SJSA1 (cell line): ENCODE results near the gene SPARCL1. TPM values are rescaled to one million over a fixed set of nuclear protein-coding genes. Genes with fewer than 3 reads are reported as not detected.
A peak's percentile ranks its signal among the peaks of the same experiment; 100 is the strongest.
"Not testable (repeated sequence)": the region's sequence is repeated elsewhere in the genome, so short reads cannot be mapped to it uniquely, and the experiment has no call there.

Experiments
- DNase-seq, 2 experiments: peaks; one replicate each; pipeline ENCODE4 v3.0.0-alpha.2; 2015 to 2020; ENCODE audit warnings: low spot score in 2 of 2, low read depth in 1 of 2
- H3K27ac ChIP-seq: fragments of 250-450 bp; sonication (Bioruptor Pico); 2 replicates; pipeline ENCODE4 v1.5.1; 2020; ENCODE audit warnings: mild to moderate bottlenecking, moderate library complexity
- H3K27me3 ChIP-seq: fragments of 250-450 bp; sonication (Bioruptor Pico); replicated peaks from 2 replicates; pipeline ENCODE4 v1.5.1; 2020; ENCODE audit warnings: mild to moderate bottlenecking, moderate library complexity
- H3K36me3 ChIP-seq: fragments of 250-450 bp; sonication (Bioruptor Pico); 2 replicates; pipeline ENCODE4 v1.5.1; 2020; ENCODE audit warnings: mild to moderate bottlenecking
- H3K4me1 ChIP-seq: fragments of 250-450 bp; sonication (Bioruptor Pico); replicated peaks from 2 replicates; pipeline ENCODE4 v1.6.1; 2021; ENCODE audit warnings: mild to moderate bottlenecking
- H3K4me3 ChIP-seq: fragments of 250-450 bp; sonication (Bioruptor Pico); 2 replicates; pipeline ENCODE4 v1.5.1; 2020; ENCODE audit warnings: mild to moderate bottlenecking
- H3K9me3 ChIP-seq: fragments of 250-450 bp; sonication (Bioruptor Pico); replicated peaks from 2 replicates; pipeline ENCODE4 v1.5.1; 2020; ENCODE audit warnings: mild to moderate bottlenecking
- total RNA-seq: library from RNA; depleted of rRNA; stranded (reverse); fragments of >200 nt; shearing (Covaris generic); gene quantifications from 2 replicates; pipeline ENCODE4 v1.2.3, GENCODE V29; 2014

SPARCL1 gene
- total RNA-seq, 1 experiment from 2014 or later, result not detected

DNA sequence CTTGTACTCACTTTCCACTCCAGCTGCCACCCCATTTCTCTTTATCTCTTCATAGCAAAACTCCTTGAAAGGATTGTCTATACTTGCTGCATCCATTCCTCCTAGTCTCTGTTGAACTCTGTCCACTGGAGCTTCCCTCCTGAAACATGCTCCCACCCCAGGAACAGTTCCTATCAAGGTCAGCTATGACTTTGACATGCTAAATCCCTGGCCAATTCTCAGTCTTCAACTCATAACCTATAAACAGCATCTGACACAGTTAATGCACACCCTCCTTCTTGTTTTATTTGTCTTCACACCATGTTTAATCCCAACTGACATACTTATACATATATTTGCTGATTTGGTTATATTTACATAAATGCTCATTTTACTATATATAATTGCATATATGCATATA, 47.8 kb downstream of the SPARCL1 start:
- Histone ChIP-seq H3K9me3 (no peaks in the 10 kb centered on the region), H3K4me3 (no peak overlapping the region), H3K27ac (no peak overlapping the region), H3K36me3 (no peaks in the 10 kb centered on the region), H3K4me1 (no peaks in the 10 kb centered on the region), H3K27me3 (no peaks in the 10 kb centered on the region)
- DNase-seq, result no peak

DNA sequence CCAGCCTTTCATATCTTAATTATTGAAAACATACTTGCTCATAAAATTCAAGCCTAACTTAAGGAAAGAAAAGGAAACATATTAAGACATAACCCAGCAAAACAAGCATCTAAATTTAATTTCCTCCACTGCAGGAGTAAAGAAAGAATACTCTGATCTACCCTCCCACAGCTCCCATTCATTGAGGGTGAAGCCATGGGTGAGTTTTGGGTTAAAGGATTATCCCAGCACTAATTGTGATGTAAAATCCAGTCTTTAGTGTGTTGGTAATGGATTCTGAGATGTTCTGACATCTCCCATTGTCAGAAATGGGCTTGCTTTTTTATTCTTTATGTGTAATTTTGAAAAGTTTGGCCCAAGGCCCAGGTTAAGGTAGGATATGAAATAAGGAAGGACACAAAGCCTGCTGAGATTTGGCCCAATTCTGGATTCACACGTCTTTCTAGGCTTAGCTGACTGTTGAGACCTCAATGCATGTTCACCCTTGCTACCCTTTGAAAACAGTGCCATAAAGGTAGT, 50.4 kb downstream of the SPARCL1 start:
- H3K4me1 ChIP-seq, result no peaks in the 10 kb centered on the region
- no peaks in the 10 kb centered on the region for H3K9me3 ChIP-seq
- no peak overlapping the region for H3K27ac ChIP-seq
- no peak for DNase-seq
- H3K27me3 ChIP-seq, result no peaks in the 10 kb centered on the region
- H3K4me3 ChIP-seq, result no peak overlapping the region
- H3K36me3 ChIP-seq, result no peaks in the 10 kb centered on the region

DNA sequence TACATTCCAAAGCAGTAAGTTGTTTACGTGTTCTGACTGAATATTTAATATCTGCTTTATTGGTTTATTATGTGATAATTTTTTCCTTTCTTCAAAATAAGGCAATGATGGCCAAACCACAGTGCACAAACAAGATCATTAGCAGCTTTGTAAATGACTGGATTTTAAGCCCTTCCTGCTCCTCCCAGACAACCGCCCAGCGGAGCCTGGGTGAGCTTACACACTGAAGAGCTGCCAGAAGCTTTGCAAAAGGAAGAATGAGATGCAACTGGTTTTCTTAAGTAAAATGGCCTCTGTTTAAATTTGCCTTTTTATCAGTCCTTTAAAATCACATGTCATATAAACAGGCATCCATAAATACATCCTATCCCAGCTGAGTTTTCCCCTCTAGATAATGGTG, 52.2 kb downstream of the SPARCL1 start:
- Histone ChIP-seq H3K27ac (no peak overlapping the region), H3K4me1 (no peaks in the 10 kb centered on the region), H3K36me3 (no peaks in the 10 kb centered on the region), H3K27me3 (no peaks in the 10 kb centered on the region), H3K9me3 (no peaks in the 10 kb centered on the region), H3K4me3 (no peak overlapping the region)
- no peak for DNase-seq

DNA sequence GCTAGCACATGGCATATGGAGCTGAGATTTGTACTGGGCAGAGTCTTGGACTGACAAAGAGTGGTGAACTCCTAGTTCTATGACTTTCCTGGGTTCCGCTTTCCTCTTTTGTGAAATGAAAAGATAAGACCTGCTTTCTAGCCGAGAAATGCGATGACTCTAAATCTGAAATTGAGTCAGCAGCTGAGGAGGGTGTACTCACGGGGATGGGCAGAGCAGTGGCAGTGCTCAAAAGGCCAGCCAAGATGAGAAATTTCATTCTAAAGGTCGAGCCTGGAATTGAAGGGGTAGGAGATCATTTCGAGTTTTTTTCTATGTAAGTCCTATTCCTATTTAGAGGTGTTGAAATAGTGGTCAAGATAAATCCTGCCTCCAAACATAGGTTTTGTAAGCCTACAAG, 59.8 kb downstream of the SPARCL1 start:
- Histone ChIP-seq H3K27ac (no peak overlapping the region), H3K36me3 (no peaks in the 10 kb centered on the region), H3K9me3 (no peaks in the 10 kb centered on the region), H3K27me3 (no peaks in the 10 kb centered on the region), H3K4me1 (no peaks in the 10 kb centered on the region), H3K4me3 (no peak overlapping the region)
- DNase-seq, result no peak

DNA sequence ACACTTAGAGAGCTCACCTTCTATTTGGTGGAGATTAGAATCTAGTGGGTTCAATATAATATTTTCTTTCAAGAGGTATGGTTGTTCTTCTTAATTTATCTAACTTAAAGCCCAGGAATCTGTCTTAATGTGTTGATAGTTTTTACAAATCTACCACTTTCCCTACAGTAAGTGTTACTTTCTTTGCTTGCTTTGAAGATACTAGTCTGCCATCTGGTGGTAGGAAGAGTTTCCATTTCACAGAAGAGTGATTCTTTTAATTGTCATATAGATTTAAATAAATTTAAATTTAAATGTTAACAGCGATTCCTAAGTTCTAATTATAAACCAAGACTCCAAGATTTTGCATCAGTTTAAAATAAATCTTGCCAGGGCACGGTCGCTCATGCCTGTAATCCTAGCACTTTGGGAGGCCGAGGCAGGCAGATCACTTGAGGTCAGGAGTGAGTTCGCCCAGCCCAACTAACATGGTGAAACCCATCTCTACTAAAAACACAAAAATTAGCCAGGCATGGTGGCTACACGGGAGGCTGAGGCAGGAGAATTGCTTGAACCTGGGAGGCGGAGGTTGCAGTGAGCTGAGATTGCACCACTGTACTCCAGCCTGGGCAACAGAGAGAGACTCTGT, 63.3 kb downstream of the SPARCL1 start:
- Histone ChIP-seq H3K27ac (no peak overlapping the region), H3K27me3 (no peaks in the 10 kb centered on the region), H3K4me3 (no peak overlapping the region), H3K36me3 (no peaks in the 10 kb centered on the region), H3K9me3 (no peaks in the 10 kb centered on the region), H3K4me1 (no peaks in the 10 kb centered on the region)
- DNase-seq, result peak in 1 of 2 experiments; percentile 31

DNA sequence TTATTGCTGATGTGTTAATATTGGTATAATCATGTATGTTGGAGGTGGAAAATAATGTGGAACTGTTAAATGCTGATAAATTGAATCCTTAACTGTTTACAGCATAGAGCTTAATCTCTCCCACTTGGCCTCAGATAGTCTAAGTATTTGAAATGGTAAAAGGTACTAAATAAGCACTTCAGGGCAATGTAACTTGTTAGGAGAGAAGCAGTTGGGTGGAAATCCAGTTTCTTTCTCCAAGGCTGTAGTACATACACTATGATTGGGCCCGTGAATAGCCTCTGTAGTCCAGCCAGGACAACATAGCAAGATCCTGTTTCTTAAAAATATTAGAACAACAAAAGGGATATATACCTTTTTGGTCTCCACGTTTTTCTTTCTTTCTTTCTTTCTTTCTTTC, 67.1 kb downstream of the SPARCL1 start:
- Histone ChIP-seq H3K27ac (no peak overlapping the region), H3K4me1 (no peaks in the 10 kb centered on the region), H3K4me3 (no peak overlapping the region), H3K9me3 (no peaks in the 10 kb centered on the region), H3K36me3 (peaks cover 15% of the 10 kb centered on the region), H3K27me3 (no peaks in the 10 kb centered on the region)
- no peak for DNase-seq

DNA sequence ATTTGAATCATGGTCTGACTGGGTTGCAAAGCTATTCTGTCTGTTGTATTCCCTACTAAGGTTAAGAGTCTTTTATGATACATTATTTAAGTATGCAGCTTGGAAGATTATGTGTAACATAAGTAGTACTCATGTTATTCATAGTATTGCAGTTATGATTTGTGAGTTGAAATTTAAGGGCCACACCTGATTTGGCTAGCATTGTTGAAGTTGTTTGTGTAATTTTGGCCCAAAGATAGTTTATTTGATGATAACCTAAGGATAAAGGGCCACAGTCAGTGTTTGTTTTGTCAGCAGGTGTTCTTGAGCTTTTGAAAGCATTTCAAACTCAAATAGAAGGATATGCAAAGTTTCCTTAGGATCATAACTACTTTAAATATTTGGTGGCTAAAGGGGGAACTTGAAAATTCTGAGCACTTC, 67.9 kb downstream of the SPARCL1 start:
- peaks cover 15% of the 10 kb centered on the region for H3K36me3 ChIP-seq
- no peaks in the 10 kb centered on the region for H3K9me3 ChIP-seq
- DNase-seq, result no peak
- H3K27ac ChIP-seq, result no peak overlapping the region
- H3K27me3 ChIP-seq, result no peaks in the 10 kb centered on the region
- no peak overlapping the region for H3K4me3 ChIP-seq
- H3K4me1 ChIP-seq, result no peaks in the 10 kb centered on the region

DNA sequence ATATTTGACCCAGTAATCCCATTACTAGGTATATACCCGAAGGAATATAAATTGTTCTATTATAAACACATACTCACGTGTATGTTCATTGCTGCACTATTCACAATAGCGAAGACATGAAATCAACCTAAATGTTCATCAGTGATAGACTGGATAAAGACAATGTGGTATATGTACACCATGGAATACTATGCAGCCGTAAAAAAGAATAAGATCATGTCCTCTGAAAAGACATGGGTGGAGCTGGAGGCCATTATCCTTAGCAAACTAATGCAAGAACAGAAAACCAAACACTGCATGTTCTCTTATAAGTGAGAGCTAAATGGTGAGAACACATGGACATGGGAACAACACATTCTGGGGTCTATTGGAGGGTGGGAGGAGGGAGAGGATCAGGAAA, 70.3 kb downstream of the SPARCL1 start:
- no peak for DNase-seq
- no peak overlapping the region for H3K4me3 ChIP-seq
- no peak overlapping the region for H3K27ac ChIP-seq
- H3K9me3 ChIP-seq, result no peaks in the 10 kb centered on the region
- peaks cover 27% of the 10 kb centered on the region for H3K36me3 ChIP-seq
- no peaks in the 10 kb centered on the region for H3K4me1 ChIP-seq
- H3K27me3 ChIP-seq, result no peaks in the 10 kb centered on the region

DNA sequence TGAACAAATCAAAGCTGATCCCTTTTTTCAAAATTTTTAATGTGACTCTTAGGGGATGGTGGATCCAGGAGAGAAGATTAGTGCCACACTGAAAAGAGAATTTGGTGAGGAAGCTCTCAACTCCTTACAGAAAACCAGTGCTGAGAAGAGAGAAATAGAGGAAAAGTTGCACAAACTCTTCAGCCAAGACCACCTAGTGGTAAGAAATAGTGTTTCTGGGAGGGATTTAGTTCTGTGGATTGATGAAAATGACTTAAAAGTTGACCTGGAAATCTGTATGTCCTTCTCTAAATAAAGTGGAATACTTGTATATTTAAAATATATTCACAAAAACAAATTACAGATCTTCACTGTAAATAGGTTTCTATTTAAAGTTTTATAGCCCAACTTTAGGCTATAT, 77.6 kb downstream of the SPARCL1 start:
- no peak for DNase-seq
- H3K4me1 ChIP-seq, result no peaks in the 10 kb centered on the region
- no peaks in the 10 kb centered on the region for H3K27me3 ChIP-seq
- H3K27ac ChIP-seq, result no peak overlapping the region
- H3K4me3 ChIP-seq, result no peak overlapping the region
- peaks cover 34% of the 10 kb centered on the region for H3K36me3 ChIP-seq
- no peaks in the 10 kb centered on the region for H3K9me3 ChIP-seq

DNA sequence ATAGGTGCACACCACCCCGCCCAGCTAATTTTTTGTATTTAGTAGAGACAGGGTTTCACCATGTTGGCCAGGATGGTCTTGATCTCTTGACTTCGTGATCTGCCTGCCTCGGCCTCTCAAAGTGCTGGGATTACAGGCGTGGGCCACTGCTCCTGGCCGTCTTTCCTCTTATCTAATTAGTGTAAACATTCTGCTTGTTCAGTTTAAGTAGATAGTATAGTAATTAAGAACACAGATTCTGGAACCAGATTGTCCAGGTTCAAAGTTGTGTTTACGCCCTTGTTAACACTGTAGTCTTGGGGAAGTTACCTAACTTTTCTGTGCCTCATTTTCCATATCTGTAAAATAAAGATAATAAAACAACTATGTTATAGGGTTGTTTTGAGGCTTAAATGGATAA, 82.8 kb downstream of the SPARCL1 start:
- H3K36me3 ChIP-seq, result peaks cover 34% of the 10 kb centered on the region
- not testable (repeated sequence) for H3K27me3 ChIP-seq, H3K4me1 ChIP-seq, H3K9me3 ChIP-seq, H3K27ac ChIP-seq, H3K4me3 ChIP-seq, DNase-seq

DNA sequence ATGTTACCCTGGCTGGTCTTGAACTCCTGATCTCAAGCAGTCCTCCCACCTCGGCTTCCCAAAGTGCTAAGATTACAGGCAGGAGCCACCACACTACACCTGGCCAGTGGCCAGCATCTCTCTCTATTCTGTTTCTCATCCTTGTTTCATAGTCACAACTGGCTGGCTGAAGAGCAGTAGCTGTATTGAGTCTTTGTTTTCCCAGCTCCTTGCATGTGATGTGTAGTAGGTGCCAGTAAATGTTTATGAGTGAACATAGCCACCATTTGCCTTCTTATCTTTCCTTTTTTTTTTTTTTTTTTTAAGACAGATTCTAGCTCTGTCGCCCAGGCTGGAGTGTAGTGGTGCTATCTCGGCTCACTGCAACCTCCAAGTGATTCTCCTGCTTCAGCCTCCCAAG, 83.2 kb downstream of the SPARCL1 start:
- DNase-seq, result no peak
- Histone ChIP-seq H3K36me3 (peaks cover 32% of the 10 kb centered on the region), H3K27ac (no peak overlapping the region), H3K27me3 (no peaks in the 10 kb centered on the region), H3K4me1 (no peaks in the 10 kb centered on the region; the same call in 1 of the 2 replicates), H3K9me3 (no peaks in the 10 kb centered on the region), H3K4me3 (no peak overlapping the region)

DNA sequence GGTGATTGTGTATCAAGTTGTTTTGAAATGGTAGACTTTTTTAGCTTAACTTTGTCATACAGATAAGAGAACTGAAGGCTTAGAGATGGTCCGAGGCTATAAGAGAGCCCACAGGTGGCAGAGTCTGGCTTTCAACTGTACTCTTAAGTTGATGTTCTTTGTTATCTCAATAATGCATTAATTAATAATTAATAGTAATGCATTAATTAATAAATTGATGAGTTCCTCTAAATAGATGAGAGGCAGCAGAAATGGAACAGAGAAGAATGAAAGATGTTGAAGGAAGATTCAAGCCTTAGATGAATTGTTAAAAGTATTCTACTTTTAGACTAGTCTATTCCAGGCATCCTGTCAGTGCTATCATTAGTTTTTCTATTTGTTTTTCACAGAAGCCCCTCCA, 84.4 kb downstream of the SPARCL1 start:
- H3K9me3 ChIP-seq, result no peaks in the 10 kb centered on the region
- H3K27me3 ChIP-seq, result no peaks in the 10 kb centered on the region
- no peak overlapping the region for H3K27ac ChIP-seq
- H3K4me3 ChIP-seq, result no peak overlapping the region
- peaks cover 32% of the 10 kb centered on the region for H3K36me3 ChIP-seq
- no peaks in the 10 kb centered on the region; the same call in 1 of the 2 replicates for H3K4me1 ChIP-seq
- no peak for DNase-seq

DNA sequence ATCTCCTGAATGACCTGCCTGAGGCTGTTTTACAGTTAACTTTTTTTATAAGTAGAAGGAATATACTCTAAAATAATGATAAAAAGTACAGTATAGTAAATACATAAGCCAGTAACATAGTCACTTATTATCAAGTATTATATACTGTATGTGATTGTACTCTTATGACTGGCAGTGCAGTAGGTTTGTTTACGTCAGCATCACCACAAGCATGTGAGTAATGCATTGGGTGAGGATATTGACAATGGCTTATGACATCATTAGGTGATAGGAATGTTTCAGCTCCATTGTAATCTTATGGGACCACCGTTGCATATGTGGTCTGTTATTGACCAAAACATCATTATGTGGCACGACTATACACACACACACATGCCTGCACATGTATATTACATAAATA, 86.3 kb downstream of the SPARCL1 start:
- Histone ChIP-seq H3K27ac (0 out of 2 replicates have a peak overlapping the region, but pooled peaks have one; percentile 21), H3K9me3 (no peaks in the 10 kb centered on the region), H3K27me3 (no peaks in the 10 kb centered on the region), H3K36me3 (peaks cover 36% of the 10 kb centered on the region), H3K4me1 (no peaks in the 10 kb centered on the region; the same call in 1 of the 2 replicates), H3K4me3 (no peak overlapping the region)
- DNase-seq, result peak in 1 of 2 experiments; percentile 32

DNA sequence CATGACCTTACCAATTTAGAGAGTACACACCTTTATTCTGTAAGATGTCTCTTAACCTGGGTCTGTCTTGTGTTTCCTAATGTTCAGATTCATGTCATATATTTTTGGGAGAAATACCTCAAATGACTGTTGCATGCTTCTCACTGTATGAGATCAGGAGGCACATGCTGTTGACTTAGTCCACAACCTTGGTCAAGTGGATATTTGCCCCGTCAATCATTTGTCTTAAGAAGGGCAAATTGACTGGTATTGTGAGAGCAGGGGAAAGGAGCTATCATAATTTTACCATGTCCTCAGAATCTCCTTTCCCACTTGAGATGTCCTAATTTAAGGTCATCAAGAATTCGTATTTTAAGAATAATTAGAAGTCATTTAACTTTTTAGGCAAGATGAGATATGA, 95.8 kb downstream of the SPARCL1 start:
- H3K27me3 ChIP-seq, result no peaks in the 10 kb centered on the region
- H3K27ac ChIP-seq, result no peak overlapping the region
- no peaks in the 10 kb centered on the region for H3K9me3 ChIP-seq
- no peak for DNase-seq
- H3K36me3 ChIP-seq, result peaks cover 18% of the 10 kb centered on the region
- no peaks in the 10 kb centered on the region for H3K4me1 ChIP-seq
- H3K4me3 ChIP-seq, result no peak overlapping the region

DNA sequence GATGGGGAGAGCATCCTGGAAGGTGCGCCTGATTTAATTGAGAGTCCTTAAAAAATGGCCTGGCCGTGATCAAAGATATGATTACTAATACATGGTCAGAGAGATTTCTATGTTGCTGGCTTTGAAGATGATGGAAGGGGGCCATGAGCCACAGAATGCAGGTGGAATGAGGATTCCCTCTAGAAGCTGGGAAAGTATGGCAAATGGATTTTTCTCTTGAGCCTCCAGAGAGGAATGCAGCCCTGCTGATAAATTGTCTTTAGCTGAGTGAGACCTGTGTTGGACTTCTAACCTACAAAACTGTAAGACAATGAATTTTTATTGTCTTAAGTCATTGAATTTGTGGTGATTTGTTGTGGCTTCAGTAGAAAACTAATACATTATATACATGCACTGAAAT, 99.1 kb downstream of the SPARCL1 start:
- Histone ChIP-seq H3K4me3 (no peak overlapping the region), H3K27me3 (no peaks in the 10 kb centered on the region), H3K36me3 (peaks cover under 1% of the 10 kb centered on the region; the same call in 1 of the 2 replicates), H3K4me1 (peaks cover 7% of the 10 kb centered on the region), H3K9me3 (no peaks in the 10 kb centered on the region), H3K27ac (no peak overlapping the region)
- DNase-seq, result no peak
